ENCODE data around the gene MIOX.
"Not testable (repeated sequence)": the region's sequence is repeated elsewhere in the genome, so short reads cannot be mapped to it uniquely, and the experiment has no call there.

MIOX gene

GRCh38 chr22:50529897-50530579 is 43.4 kb downstream of the MIOX start, which contains the start of gene TYMP:
TSS of gene TYMP (minus strand) at chr22:50530012. CDS start at chr22:50529709, 303 bp downstream.
- DNase-seq (ENCODE audit: low read depth), result peak; percentile 65

GRCh38 chr22:50530580-50530876 is 43.9 kb downstream of the MIOX start:
- no peak for DNase-seq (ENCODE audit: low read depth)

GRCh38 chr22:50530877-50531545 is 44.4 kb downstream of the MIOX start:
- peak; percentile 67 for DNase-seq (ENCODE audit: low read depth)

- peak; percentile 59 for DNase-seq (ENCODE audit: low read depth)
Measured at GRCh38 chr22:50531546-50531961, 44.9 kb downstream of the MIOX start.

GRCh38 chr22:50531962-50532674 is 45.5 kb downstream of the MIOX start:
- DNase-seq (ENCODE audit: low read depth), result no peak

- DNase-seq (ENCODE audit: low read depth), result no peak
Measured at GRCh38 chr22:50532824-50533796, 46.5 kb downstream of the MIOX start.

- not testable (repeated sequence) for DNase-seq (ENCODE audit: low read depth)
Measured at GRCh38 chr22:50533856-50534711, 47.4 kb downstream of the MIOX start.

GRCh38 chr22:50535113-50535512 is 48.5 kb downstream of the MIOX start:
- DNase-seq (ENCODE audit: low read depth), result no peak

GRCh38 chr22:50536226-50536625 is 49.6 kb downstream of the MIOX start:
- no peak for DNase-seq (ENCODE audit: low read depth)

- no peak for DNase-seq (ENCODE audit: low read depth)
Measured at GRCh38 chr22:50537765-50538164, 51.1 kb downstream of the MIOX start.
